ENCODE measurements around the gene DGKI. TPM values are rescaled to one million over a fixed set of nuclear protein-coding genes. Genes with fewer than 3 reads are reported as not detected.

DGKI gene
- polyA plus RNA-seq, 4 donors: 1.5 to 1.8 (median 1.8) TPM

DNA sequence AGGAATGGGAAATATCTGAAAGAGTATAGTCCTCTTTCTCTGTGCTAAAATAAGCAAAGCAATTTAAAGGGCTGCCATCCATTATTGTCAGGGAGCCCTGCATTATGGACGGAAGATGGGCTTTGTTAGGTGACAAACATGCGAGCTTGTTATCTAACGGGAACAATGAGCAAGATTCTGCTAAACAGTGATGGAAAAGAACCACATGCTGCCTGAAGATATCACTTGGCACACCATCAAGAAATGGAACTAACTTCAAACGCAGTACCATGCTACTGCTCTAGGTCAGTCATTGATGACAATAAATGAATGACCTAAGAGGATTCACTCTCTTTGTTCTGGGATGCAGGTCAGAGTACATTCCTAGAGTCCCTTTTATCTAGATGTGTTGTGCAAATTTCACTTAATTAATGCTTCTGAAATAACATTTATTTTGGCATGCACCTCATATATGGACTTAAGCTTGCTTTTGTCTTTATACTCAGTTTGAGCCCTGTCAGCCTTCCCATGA lies 327.5 kb downstream of the DGKI start:
- DNase-seq (ENCODE audit: low read depth in 4 of 4, low spot score in 3 of 4): no peak

DNA sequence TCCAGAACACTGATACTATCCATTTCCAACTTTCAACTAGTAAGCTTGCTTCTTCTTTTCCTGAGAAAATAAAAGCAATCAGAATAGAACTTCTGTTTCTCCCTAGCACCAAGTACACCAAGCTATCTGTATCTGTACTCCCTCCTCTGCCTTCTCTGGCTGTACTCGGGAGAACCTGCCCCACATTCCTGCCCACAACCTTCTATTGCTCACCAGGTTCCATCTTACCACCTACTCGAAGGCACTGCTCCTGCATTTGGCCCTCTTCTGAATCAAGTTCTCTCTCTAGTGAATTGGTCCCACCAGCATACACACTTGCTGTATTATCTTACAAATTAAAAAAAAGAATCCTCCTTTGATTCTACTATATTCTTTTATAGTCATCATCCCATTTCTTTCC lies 333.7 kb downstream of the DGKI start:
- DNase-seq (ENCODE audit: low read depth in 4 of 4, low spot score in 3 of 4): no peak

DNA sequence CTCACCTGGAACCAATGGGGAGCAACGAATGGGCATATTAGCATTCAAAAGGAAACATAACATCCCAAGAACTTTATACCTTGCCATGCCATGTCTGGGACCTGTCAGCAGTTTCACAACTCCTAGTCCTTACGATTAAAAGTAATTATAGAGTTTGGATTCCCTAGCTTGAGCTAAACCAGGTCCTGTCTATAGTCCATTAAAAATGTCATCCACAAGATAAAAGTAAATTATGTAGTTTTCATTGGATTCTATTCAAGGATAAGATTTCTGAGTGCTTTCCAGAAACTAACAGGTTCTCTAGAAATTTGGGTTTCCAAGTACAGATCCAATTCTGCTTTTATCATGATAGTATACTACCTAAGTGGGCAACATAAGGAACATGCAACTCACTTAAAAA lies 339.7 kb downstream of the DGKI start:
- no peak for DNase-seq (ENCODE audit: low read depth in 4 of 4, low spot score in 3 of 4)

DNA sequence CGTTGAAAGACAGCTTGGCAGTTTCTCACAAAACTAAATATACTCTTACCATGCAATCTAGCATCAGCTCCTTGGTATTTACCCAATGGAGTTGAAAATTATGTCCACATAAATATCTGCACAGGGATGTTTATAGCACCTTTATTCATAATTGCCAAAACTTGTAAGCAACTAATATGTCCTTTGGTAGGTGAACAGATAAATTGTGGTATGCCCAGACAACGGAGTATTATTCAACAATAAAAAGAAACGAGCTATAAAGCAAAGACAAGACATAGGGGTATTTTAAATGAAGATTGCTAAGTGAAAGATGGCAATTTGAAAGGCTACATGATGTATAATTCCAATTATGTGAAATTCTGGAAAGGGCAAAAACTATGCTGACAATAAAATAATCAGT lies 340.7 kb downstream of the DGKI start:
- no peak for DNase-seq (ENCODE audit: low read depth in 4 of 4, low spot score in 3 of 4)

DNA sequence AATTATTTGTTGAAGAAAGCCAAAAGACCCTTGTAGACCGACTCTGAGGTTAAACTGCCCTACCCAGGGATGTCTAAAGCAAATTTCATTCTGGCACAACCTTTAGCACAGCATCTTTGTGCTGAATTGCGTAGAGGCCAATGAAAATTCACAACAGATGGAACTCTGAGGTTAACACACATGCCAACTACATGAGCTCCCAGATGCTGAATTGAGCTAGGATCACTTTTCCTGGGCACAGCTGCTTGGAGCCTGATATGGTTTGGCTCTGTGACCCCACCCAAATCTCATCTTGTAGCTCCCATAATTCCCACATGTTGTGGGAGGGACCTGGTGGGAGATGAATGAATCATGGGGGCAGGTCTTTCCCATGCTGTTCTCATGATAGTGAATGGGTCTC lies 345.2 kb downstream of the DGKI start:
- DNase-seq (ENCODE audit: low read depth in 4 of 4, low spot score in 3 of 4): no peak

DNA sequence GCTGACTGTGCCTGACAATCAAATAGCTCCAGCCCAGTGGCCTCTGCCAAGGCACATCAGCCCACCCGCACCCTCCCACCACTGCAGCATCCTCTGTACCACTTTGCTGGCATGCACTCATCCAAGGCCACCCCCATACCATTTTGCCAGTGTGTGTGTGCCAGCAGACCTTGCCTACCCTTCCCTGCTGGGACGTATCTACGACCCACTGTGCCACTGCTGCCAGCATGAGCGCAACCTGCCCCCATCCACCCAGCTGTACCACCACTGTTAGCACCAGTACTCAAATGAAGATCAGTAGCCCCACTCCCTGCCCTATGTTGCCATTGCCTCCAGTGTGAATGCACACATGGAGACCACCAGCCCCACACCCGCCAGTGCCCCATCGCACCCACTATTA lies 353.9 kb downstream of the DGKI start:
- DNase-seq (ENCODE audit: low read depth in 4 of 4, low spot score in 3 of 4): no peak

DNA sequence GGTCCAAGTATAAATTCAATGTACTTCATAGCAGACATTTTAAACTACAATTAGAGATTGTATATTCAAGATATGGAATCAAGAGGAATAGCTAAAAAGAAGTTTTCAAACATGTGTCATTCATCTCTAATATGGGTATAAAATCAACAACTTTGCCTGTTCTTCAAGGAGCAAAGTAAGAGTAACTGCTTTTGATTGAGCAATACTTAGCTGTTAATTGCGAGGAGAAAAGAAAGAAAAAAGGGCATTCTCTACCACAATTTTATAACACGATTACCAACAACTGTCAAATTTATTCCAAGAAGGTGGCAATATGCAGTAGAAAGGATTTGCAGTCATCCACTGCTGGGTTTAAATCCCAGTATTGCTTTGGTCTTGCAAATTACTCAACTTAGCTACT lies 356.9 kb downstream of the DGKI start:
- no peak for DNase-seq (ENCODE audit: low read depth in 4 of 4, low spot score in 3 of 4)

DNA sequence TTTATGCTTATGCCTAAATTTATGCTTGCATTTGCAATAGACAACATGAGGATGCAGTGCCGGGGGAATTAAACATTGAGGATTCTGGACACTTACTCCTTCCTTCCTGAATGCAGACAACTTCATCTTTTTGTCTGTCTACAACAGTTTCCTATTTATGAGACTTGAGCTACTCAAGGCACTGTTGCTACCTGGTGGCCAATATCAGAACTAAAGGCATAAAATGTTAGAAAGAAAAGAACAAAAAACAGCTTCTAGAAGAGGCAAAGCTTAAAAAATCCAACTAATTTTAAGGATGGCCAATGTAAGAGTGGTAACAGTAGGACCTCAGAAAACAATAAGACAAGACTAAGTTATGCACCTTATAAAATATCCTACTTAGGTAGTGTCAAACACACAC lies 358.7 kb downstream of the DGKI start:
- DNase-seq (ENCODE audit: low read depth in 4 of 4, low spot score in 3 of 4): no peak

DNA sequence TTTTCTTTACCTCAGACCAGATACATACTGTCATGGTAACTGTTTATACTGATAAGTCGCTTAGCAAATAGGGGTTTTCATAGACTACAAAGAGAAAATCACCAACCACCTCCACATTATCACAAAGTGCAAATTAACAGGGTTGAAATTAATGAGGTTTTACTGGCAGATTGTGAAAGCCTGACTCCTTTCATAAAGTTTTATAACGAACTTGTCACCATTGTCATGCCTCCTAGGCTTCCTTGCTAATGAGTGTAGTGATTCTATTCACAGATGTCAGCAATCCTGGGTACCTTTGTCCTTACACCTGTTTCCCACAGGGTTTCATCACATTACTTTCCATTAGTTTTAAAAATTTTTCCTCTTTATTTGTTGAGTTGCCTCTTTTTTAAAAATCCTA lies 361.0 kb downstream of the DGKI start:
- no peak for DNase-seq (ENCODE audit: low read depth in 4 of 4, low spot score in 3 of 4)

DNA sequence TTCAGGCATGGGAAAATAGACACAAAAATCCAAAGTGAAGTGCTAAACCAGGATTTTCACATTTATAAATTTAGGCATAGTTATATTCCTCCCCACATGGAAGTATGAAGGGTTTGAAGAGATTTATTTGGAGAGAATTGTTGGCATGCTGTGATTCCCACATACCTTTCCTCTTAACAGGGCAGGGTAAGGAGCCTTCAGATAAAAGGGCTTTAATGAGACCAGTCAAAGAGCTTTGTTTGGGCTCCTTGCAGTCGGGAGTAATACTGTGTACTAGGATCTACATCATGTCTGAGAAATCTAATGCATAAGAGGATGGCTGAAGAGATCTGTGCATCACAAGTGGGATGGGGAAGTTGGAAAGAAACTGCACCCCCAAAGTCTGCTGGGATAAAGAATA lies 362.4 kb downstream of the DGKI start:
- no peak for DNase-seq (ENCODE audit: low read depth in 4 of 4, low spot score in 3 of 4)

DNA sequence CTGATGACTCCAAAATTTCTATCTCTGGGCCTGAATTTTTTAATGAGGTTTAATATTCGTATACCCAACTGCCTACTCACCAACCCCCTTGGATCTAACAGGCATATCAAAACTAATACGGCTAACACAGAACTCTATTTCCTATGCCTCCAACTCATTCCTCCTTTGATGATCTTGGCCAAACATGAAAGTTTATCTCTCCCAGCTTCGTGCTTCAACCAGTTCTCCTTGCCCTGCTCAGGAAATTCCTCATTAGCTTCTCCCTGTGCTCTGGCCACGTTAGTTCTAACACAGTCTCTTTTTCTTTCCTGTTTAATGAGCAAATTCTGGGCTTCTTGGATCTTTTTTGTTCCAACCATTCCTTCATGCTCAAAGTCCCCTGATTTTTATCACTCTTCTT lies 364.3 kb downstream of the DGKI start:
- DNase-seq (ENCODE audit: low read depth in 4 of 4, low spot score in 3 of 4): no peak

DNA sequence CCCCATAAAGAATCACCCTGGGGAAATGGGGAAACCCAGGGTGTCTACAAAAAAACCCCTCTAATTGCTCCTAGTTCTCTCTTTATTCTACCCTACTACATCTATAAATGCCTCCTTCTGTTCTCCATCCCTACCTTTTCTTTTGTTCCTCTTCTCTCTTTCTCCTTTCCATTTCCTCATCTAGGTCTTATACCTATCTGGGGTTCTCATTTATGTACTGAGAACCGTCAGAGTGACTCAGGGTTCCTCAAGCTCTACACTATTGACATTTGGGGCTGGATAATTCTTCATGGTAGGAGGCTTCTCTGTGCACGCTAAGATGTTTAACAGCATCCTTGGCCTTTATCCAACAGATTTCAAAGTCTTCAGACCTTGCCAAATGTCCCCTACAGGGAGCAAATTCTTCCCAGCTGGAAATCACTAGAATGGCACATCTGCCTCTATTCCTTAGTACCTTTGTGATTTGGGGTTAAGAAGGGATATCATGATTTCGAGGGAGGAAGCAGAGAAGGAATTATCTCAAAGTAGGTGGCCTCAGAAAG lies 365.9 kb downstream of the DGKI start:
- DNase-seq (ENCODE audit: low read depth in 4 of 4, low spot score in 3 of 4): no peak

DNA sequence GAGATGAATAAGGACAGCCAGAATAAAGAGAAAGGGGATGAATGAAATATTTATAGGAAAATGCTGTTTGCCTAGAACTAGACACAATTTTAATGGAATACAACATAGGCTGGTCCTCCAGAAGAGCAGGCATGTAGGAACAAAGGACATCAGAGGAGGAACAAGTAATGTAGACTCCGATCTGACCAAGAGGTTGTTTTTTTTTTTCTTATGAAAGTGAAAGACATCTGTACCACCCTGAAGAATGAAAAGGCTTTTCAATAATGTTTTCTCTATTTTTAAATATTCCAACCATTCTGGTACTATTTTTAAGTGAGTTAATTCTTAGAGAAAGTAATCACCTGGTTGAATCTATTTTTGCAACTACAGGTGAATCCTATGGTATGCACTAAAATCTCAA lies 366.4 kb downstream of the DGKI start:
- DNase-seq (ENCODE audit: low read depth in 4 of 4, low spot score in 3 of 4): no peak

DNA sequence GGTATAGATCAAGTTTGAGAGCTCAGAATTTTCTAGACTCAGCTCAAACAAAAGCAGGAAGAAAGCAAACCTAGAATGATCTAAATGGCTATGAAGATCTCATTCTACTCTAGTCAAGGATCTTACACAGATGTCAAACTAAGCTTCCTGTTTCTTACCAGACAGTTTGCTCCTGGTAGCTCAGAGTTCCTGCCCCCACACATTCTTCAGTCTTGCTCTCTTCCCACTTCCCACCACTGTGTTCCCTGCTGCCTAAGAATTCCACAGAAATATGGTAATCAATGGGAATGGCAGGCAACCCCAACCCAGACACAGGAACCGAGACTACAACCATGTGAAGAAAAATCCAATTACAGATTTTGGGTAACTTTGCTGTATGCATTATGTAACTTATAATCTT lies 369.8 kb downstream of the DGKI start:
- DNase-seq (ENCODE audit: low read depth in 4 of 4, low spot score in 3 of 4): no peak

DNA sequence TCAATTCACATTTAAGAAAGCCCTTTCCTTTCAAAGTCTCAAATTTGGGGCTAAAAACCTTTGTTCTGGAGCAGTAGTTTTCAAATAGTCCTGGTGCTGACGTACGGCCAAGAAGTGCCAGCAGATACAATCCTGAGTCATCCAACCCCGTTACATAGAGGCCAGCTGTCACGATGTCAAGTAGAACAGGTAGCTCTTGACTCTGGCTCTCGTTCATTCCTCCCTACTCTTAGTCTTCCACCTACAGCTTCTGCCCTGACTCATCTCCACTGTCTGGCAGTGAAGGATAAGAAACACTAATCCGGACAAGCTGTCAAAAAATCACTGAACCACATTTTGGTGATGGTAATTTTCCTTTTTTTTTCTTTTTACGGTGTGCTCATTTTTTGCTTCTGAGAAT lies 370.8 kb downstream of the DGKI start:
- DNase-seq (ENCODE audit: low read depth in 4 of 4, low spot score in 3 of 4): no peak

DNA sequence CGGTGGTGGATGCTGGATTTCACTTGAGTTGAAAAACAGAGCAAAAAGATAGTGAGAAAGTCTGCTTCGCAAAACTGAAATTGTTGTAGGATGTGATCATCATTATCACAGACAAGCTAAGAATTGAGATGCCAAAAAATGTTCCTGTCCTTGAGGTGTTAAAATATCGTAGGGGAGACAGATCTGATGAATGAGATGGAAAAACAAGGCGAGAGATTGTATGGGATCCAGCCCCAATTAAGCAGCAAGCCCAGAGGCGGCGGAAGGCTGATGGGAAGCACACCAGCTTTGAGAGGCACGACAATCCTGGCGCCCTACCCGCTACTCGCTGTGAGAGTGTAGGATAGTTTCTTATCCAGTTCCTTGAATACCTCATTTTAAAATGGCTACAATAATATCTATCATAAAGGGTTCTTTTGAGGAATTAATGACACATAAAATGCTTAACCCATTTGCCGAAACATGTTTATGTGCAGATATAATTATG lies 372.2 kb downstream of the DGKI start:
- DNase-seq (ENCODE audit: low read depth in 4 of 4, low spot score in 3 of 4): no peak

DNA sequence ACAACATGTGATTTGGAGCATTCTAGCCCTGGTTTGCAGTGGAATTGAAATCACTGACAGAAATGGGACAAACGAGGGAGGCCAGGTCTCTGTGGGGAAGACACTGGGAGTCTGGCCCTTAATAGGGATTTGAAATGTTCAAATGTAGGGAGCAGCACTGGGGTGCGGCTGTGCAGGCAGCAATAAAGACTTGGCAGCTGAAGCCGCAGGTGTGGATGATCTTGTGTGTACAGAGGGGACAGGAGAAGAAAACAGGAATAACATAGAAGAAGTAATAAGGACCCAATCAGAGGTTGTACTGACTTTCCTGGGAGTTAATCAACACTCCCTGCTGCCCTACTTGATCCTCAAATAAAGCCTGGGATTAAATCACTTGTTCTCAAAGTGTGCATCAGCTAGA lies 375.6 kb downstream of the DGKI start:
- no peak for DNase-seq (ENCODE audit: low read depth in 4 of 4, low spot score in 3 of 4)

DNA sequence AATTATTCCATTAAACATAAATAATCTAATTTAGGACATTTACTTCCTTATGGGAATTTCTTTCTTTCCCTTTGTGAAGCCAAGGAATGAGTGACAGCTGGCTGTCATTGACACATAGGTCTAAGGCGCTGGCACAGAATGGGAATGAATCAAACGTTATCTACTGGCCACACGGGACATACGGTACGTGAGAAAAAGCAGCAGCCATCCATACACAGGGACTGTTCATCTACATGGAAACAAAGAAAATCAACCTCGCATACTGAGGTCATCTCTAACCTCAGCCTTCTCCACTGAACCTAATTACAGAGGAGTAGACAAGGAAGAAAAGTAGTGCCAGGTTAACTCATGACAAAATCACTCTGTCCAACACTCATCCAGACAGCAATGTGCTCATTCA lies 376.9 kb downstream of the DGKI start:
- no peak for DNase-seq (ENCODE audit: low read depth in 4 of 4, low spot score in 3 of 4)

DNA sequence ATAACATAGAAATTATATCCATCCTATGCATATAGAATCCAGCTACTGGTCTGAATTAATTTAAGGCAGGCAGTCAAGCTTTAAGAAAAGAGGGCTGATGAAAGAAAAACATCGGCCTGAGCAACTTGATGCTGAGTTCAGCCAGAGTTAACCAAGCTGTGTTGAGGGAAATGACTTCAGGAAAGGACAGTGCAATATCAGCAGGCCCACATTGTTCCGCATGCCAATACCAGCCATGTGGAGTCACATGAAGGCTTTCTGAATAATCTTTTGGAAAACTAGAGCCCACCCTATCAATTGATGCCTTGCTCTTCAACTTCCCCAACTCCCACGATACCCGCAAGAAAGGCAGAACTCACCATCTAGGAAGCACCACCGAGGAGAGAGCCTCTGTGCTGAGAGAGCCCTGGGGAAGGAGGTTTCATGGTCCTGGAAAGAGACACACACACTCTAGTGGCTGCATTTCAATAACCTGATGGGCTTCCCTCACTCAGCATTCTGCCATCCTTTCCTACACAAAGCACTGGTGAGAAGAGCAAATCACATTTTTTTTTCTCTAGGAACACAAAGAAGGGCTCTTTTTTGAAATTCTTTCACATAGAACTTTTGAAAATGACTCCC lies 377.5 kb downstream of the DGKI start:
- no peak for DNase-seq (ENCODE audit: low read depth in 4 of 4, low spot score in 3 of 4)

DNA sequence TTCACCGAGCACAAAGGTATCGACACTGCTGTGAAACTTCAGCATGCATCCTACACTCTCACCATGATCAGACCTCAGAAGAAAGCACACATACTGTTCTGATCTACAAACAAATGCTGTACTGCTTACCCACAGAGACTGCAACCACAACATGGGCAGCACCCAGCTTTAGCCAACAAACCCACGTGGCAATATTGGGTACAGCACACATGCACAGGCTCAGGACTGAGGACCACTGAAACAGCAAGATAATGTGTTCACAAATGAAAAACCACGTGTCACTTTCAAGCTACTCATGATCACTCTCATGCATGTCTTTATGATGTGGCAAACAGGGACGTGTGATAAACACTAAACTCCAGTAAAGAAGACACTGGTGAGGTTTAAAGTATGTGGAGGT lies 383.9 kb downstream of the DGKI start:
- no peak for DNase-seq (ENCODE audit: low read depth in 4 of 4, low spot score in 3 of 4)

DNA sequence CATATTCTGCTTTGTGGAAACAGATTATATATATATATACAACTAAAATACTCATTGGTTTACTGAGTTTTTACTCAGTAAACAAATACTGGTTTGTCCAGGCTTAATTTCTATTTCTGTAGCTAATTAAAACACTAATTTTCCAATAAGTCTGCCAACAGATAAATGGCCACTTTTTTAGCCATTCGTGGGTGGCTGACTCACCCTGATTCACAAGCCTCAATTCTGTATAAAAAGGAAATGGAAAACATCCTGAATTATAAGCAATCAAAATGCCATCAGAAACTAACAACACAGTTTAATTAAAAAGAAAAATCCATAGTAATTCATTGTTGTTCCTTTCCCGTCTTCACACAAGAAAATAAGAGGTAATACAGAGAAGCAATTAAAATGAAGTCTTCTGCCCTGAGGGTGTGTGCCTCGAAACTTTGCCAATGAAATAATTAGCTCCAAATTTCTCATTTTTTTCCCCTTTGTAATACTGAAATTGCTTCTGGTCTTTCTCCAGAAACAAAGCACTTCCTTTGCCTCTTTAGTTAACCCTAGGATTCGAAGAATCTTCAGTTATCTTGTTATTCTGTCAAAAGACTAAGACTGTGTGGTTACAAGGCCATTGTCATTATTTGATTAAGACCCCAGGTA lies 384.6 kb downstream of the DGKI start:
- DNase-seq (ENCODE audit: low read depth in 4 of 4, low spot score in 3 of 4): no peak

DNA sequence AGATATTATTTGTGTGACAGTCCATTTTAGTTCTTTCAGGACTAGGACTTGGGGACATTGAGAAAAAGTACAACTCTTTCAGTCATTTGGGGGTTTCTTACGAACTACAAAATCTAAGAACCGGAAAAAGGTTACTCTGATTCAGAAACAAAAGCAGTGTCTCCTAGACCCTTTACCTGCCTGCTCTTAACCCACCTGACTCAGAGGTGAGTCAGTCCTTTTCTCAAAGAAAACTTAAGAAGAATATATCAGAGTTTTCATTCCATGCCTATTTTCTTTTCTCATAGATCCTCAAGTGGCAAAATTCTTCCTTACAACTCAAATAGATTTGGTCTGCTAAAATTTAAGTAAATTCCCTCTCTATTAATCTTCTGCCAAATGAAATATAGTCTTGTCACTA lies 388.4 kb downstream of the DGKI start:
- no peak for DNase-seq (ENCODE audit: low read depth in 4 of 4, low spot score in 3 of 4)
